Endothelial cell of umbilical vein (primary cell): Measurements from ENCODE around the gene ZNF580. TPM values are rescaled to one million over a fixed set of nuclear protein-coding genes. Genes with fewer than 3 reads are reported as not detected.

ENCODE experiments used
- BruUV-seq: library from RNA; stranded (reverse); fragments of 400-500 nt; replicated peaks from 2 replicates; lab custom pipeline; 2021; lab: Mats Ljungman, UMichigan
- CTCF ChIA-PET: fragments of 300-600, 350-600 bp; sonication (Branson Sonifier 250); formaldehyde crosslinking; loops from one replicate; lab custom pipeline; 2021; ENCODE audit warnings: antibody characterized with exemption, inconsistent platforms; lab: Charles Lee
- POLR2A ChIA-PET: fragments of 300-600, 350-600 bp; sonication (Branson Sonifier 250); formaldehyde crosslinking; loops from one replicate; lab custom pipeline; 2021; ENCODE audit warnings: antibody characterized with exemption, inconsistent platforms; lab: Charles Lee
- DNase-seq: peaks from one replicate; pipeline ENCODE4 v3.0.0-alpha.2; 2011; ENCODE audit warnings: low read depth, low spot score
- FAIRE-seq: peaks from 2 replicates; lab custom pipeline; 2011; peaks lifted over from hg19 to GRCh38; lab: Jason Lieb, UNC
- H2AFZ ChIP-seq: 2 replicates; pipeline ENCODE4 v1.6.0; 2012; ENCODE audit warnings: low read depth, low read length, control low read depth, inconsistent platforms
- H3K27ac ChIP-seq: 2 replicates; pipeline ENCODE4 v1.5.1; 2011; ENCODE audit warnings: low read depth, mild to moderate bottlenecking, control low read depth, low read length, moderate library complexity; ENCODE audit not compliant: insufficient read depth
- H3K27me3 ChIP-seq, 2 experiments: 2 replicates each; pipeline versions ENCODE4 v1.6.0 to v1.6.1; 2011; ENCODE audit warnings: low read length in 2 of 2, mixed read lengths in 1 of 2; ENCODE audit not compliant: control insufficient read depth in 2 of 2, insufficient read depth in 2 of 2
- H3K36me3 ChIP-seq, 2 experiments: 2 replicates in 1 of 2; 3 replicates in 1 of 2; pipeline ENCODE4 v1.5.1; 2011; ENCODE audit warnings: low read length in 2 of 2, mild to moderate bottlenecking in 1 of 2, moderate library complexity in 1 of 2; ENCODE audit not compliant: control insufficient read depth in 2 of 2, insufficient read depth in 2 of 2; ENCODE audit errors: extremely low read depth in 1 of 2
- H3K4me1 ChIP-seq: 3 replicates; pipeline ENCODE4 v1.5.1; 2011; ENCODE audit warnings: mild to moderate bottlenecking, low read length; ENCODE audit not compliant: control insufficient read depth, insufficient read depth; ENCODE audit errors: extremely low read depth
- H3K4me2 ChIP-seq: 2 replicates; pipeline ENCODE4 v1.6.1; 2011; ENCODE audit warnings: low read length, control low read depth, mixed read lengths; ENCODE audit not compliant: insufficient read depth
- H3K4me3 ChIP-seq, 3 experiments: fragments of 200-600 bp in 1 of 3; sonication (generic), shearing (Covaris generic) in 1 of 3; replicated peaks in 1 of 3; 2 replicates each; pipeline ENCODE4 v1.5.1; 2011 to 2016; ENCODE audit warnings: control low read depth in 3 of 3, low read length in 3 of 3, mild to moderate bottlenecking in 2 of 3, inconsistent platforms in 1 of 3, low read depth in 1 of 3, moderate library complexity in 1 of 3; ENCODE audit not compliant: insufficient read depth in 1 of 3
- H3K79me2 ChIP-seq: 2 replicates; pipeline ENCODE4 v1.6.0; 2012; ENCODE audit warnings: low read length, inconsistent platforms; ENCODE audit not compliant: control insufficient read depth, insufficient read depth
- H3K9ac ChIP-seq: replicated peaks from 2 replicates; pipeline ENCODE3; 2011; ENCODE audit warnings: low read length, control low read depth; ENCODE audit not compliant: insufficient read depth; ENCODE audit errors: extremely low read depth
- H3K9me1 ChIP-seq: replicated peaks from 3 replicates; pipeline ENCODE4 v1.6.0; 2011; ENCODE audit warnings: mild to moderate bottlenecking, low read length; ENCODE audit not compliant: control insufficient read depth, insufficient read depth; ENCODE audit errors: extremely low read depth
- H3K9me3 ChIP-seq: replicated peaks from 2 replicates; pipeline ENCODE4 v1.5.1; 2012; ENCODE audit warnings: low read length, inconsistent platforms; ENCODE audit not compliant: control insufficient read depth, insufficient read depth
- H4K20me1 ChIP-seq: replicated peaks from 2 replicates; pipeline ENCODE3; 2011; ENCODE audit warnings: mild to moderate bottlenecking, low read length; ENCODE audit not compliant: control insufficient read depth, insufficient read depth; ENCODE audit errors: extremely low read depth
- CTCF ChIP-seq, 2 donors: IDR thresholded peaks; 1 replicate in 1 of 2; 2 replicates in 1 of 2; pipeline ENCODE4 v1.5.1; 2011; ENCODE audit warnings: low read length in 2 of 2, mild to moderate bottlenecking in 2 of 2, moderate library complexity in 2 of 2, control low read depth in 1 of 2, inconsistent platforms in 1 of 2, low read depth in 1 of 2; ENCODE audit not compliant: insufficient read depth in 1 of 2; ENCODE audit errors: extremely low read depth in 1 of 2
- FOS ChIP-seq: IDR thresholded peaks from 2 replicates; pipeline ENCODE4 v1.6.1; 2011; ENCODE audit warnings: mild to moderate bottlenecking, low read length, moderate library complexity, borderline replicate concordance; ENCODE audit not compliant: insufficient read depth
- JUN ChIP-seq: IDR thresholded peaks from 2 replicates; pipeline ENCODE4 v1.6.1; 2011; ENCODE audit warnings: borderline replicate concordance, low read depth; ENCODE audit not compliant: insufficient read length, insufficient read depth
- MAX ChIP-seq: IDR thresholded peaks from 2 replicates; pipeline ENCODE4 v1.6.1; 2011; ENCODE audit not compliant: insufficient read depth, insufficient read length
- MYC ChIP-seq: IDR thresholded peaks from one replicate; pipeline ENCODE4 v1.6.1; 2011; ENCODE audit warnings: mild to moderate bottlenecking, low read depth, low read length
- POLR2A ChIP-seq: IDR thresholded peaks from 2 replicates; pipeline ENCODE4 v1.6.1; 2012; ENCODE audit warnings: low read depth, mild to moderate bottlenecking, control low read depth, low read length
- POLR2AphosphoS5 ChIP-seq: IDR thresholded peaks from 2 replicates; pipeline ENCODE4 v1.6.1; 2012; ENCODE audit warnings: low read depth, mild to moderate bottlenecking, control low read depth, low read length, moderate library complexity; ENCODE audit not compliant: insufficient read depth
- dilution Hi-C: fragments of 300-500 bp; cut with MboI; formaldehyde crosslinking; loops from one replicate; pipeline ENCODE4 v1.15.0; 2019; ENCODE audit warnings: low sequenced_read_pairs; ENCODE audit not compliant: extremely low pct_ligation_motif_present
- intact Hi-C: fragments of 100-400 bp; cut with micrococcal nuclease; formaldehyde crosslinking; loops from one replicate; pipeline ENCODE4 v1.10.0; 2022
- polyA plus RNA-seq, 4 experiments: library from polyadenylated mRNA; depleted of rRNA in 3 of 4; stranded (reverse) in 3 of 4; unstranded in 1 of 4; fragments of >200 nt; gene quantifications; 2 replicates each; pipeline versions ENCODE4 v1.2.1 to v1.2.3, GENCODE V29; 2011 to 2012; ENCODE audit warnings: missing spikeins in 1 of 4
- total RNA-seq: library from RNA; stranded (reverse); gene quantifications from 2 replicates; pipeline ENCODE4 v1.2.3, GENCODE V29; 2021

Gene ZNF580
- total and polyA plus RNA-seq, 2 donors (not counting 3 experiments of a cell fraction or from before 2014, with no cell fraction given), result 13.7 to 41.1 TPM

GRCh38 chr19:55640043-55640576 is 692 bp upstream of the ZNF580 start:
- CTCF ChIA-PET, result interaction anchor here (0.6 to 1.4 kb wide), 7 partner anchors 13 to 173 kb away, joined by 3 to 6 read pairs (median 4); partner anchors contain the start of gene ZNF784
- FAIRE-seq, result peak; percentile 28

More at GRCh38 chr19:55640043-55640576, 692 bp upstream of the ZNF580 start:
- H3K79me2 ChIP-seq, result peaks cover 37% of the 10 kb centered on the region
- intact Hi-C loops, result loop anchor here (1.0 to 5.0 kb wide), 2 partner anchors 13 to 553 kb away; no protein-coding TSS in a partner anchor
- H3K36me3 ChIP-seq, result peaks cover 0 to 5% of the 10 kb centered on the region in 2 experiments
- peak overlapping the region; percentile 64 for H2AFZ ChIP-seq
- no TSS peak for BruUV-seq
- peak; percentile 80 for DNase-seq
- H3K4me2 ChIP-seq, result peak overlapping the region; percentile 63
- H3K9me3 ChIP-seq, result no peaks in the 10 kb centered on the region
- no peaks in the 10 kb centered on the region for H4K20me1 ChIP-seq
- peak; percentile 92 for TF ChIP-seq MYC
- no peak for TF ChIP-seq JUN
- TF ChIP-seq POLR2A, result no peak
- TF ChIP-seq CTCF (IDR thresholded peaks at IDR 0.05; ENCODE audit: extremely low read depth in 1 of 2, insufficient read depth in 1 of 2, low read depth in 1 of 2, low read length in 2 of 2), result peak; percentile 55 to 73
- TF ChIP-seq MAX, result peak; percentile 95
- TF ChIP-seq FOS, result no peak
- peak; percentile 54 for TF ChIP-seq POLR2AphosphoS5
- H3K4me1 ChIP-seq, result peaks cover 32% of the 10 kb centered on the region
- dilution Hi-C loops, result no loop called here
- H3K9ac ChIP-seq, result peak overlapping the region; percentile 41
- POLR2A ChIA-PET, result no interaction called here
- no peaks in the 10 kb centered on the region for H3K9me1 ChIP-seq
- H3K27me3 ChIP-seq, result no peaks in the 10 kb centered on the region
- H3K27ac ChIP-seq, result peak overlapping the region; percentile 52
- H3K4me3 ChIP-seq, result peak overlapping the region; percentile 36 to 75 (median 59)
